ENCODE measurements around the gene TULP4. TPM values are rescaled to one million over a fixed set of nuclear protein-coding genes. Genes with fewer than 3 reads are reported as not detected.

TULP4 gene
- total and polyA plus RNA-seq, 2 donors (not counting 1 experiment from before 2014, with no cell fraction given) = 12.0 to 90.0 TPM

GRCh38 chr6:158332237-158332636, 20.0 kb downstream of the TULP4 start:
- TF ChIP-seq CTCF (IDR thresholded peaks at IDR 0.05) (no peak), EZH2 (IDR thresholded peaks at IDR 0.05; ENCODE audit: borderline replicate concordance, insufficient read depth, low read depth, low read length, poor library complexity, severe bottlenecking) (no peak)
- Histone ChIP-seq H3K36me3 (replicated peaks in 1 of 2; ENCODE audit: control extremely low read depth in 1 of 2, control insufficient read depth in 1 of 2, extremely low read depth in 1 of 2, insufficient read depth in 2 of 2, low read length in 1 of 2) (peaks cover 0 to 3% of the 10 kb centered on the region in 2 experiments), H3K27ac (ENCODE audit: low read length in 2 of 2) (no peak overlapping the region), H3K79me2 (ENCODE audit: control insufficient read depth, insufficient read depth, low read length) (peaks cover 80% of the 10 kb centered on the region), H3K27me3 (replicated peaks in 1 of 4; ENCODE audit: control extremely low read depth in 1 of 4, control insufficient read depth in 3 of 4, insufficient read depth in 4 of 4, low read length in 3 of 4) (no peaks in the 10 kb centered on the region), H3K4me3 (ENCODE audit: control extremely low read depth in 1 of 5, extremely low read depth in 1 of 5, insufficient read depth in 1 of 5, low read depth in 2 of 5, low read length in 4 of 5) (no peak overlapping the region), H3K4me1 (ENCODE audit: control insufficient read depth in 2 of 2, insufficient read depth in 2 of 2, low read length in 2 of 2) (peaks cover 32 to 38% of the 10 kb centered on the region in 2 donors), H3K4me2 (replicated peaks; ENCODE audit: low read depth, low read length, poor library complexity, severe bottlenecking) (no peak overlapping the region), H3K9me3 (ENCODE audit: control extremely low read depth in 1 of 3, control insufficient read depth in 2 of 3, insufficient read depth in 1 of 3, low read length in 2 of 3) (peaks cover 3 to 6% (median 4%) of the 10 kb centered on the region in 3 donors), H3K9ac (ENCODE audit: low read length) (no peak overlapping the region), H4K20me1 (ENCODE audit: control insufficient read depth, insufficient read depth, low read length, poor library complexity, severe bottlenecking) (no peaks in the 10 kb centered on the region), H2AFZ (ENCODE audit: insufficient read depth, low read depth, low read length, poor library complexity, severe bottlenecking) (no peak overlapping the region)
- DNase-seq (no peak), ATAC-seq (ENCODE audit: low read depth) (no peak)
- Mint-ChIP-seq H3K9me3 (ENCODE audit: insufficient read depth) (peaks cover 5% of the 10 kb centered on the region), H3K4me1 (peaks cover 55% of the 10 kb centered on the region), H3K27ac (no peak overlapping the region), H3K27me3 (no peaks in the 10 kb centered on the region), H3K4me3 (no peak overlapping the region)
- WGBS (ENCODE audit: insufficient coverage) = 100% methylated on average over 2 of the region's 2 CpGs
- CTCF ChIA-PET = no interaction called here
- POLR2A ChIA-PET = no interaction called here
- intact Hi-C loops (cut with micrococcal nuclease) = no loop called here

GRCh38 chr6:158333094-158333493, 20.8 kb downstream of the TULP4 start:
- H3K4me1 ChIP-seq (ENCODE audit: control insufficient read depth in 2 of 2, insufficient read depth in 2 of 2, low read length in 2 of 2) = peaks cover 23 to 30% of the 10 kb centered on the region in 2 donors
- Mint-ChIP-seq H3K27me3 (no peaks in the 10 kb centered on the region), H3K27ac (no peak overlapping the region), H3K4me1 (peaks cover 49% of the 10 kb centered on the region), H3K9me3 (ENCODE audit: insufficient read depth) (peaks cover 5% of the 10 kb centered on the region), H3K4me3 (no peak overlapping the region)
- no peak overlapping the region for H2AFZ ChIP-seq (ENCODE audit: insufficient read depth, low read depth, low read length, poor library complexity, severe bottlenecking)
- no peak overlapping the region for H3K9ac ChIP-seq (ENCODE audit: low read length)
- H3K4me3 ChIP-seq (ENCODE audit: control extremely low read depth in 1 of 5, extremely low read depth in 1 of 5, insufficient read depth in 1 of 5, low read depth in 2 of 5, low read length in 4 of 5) = no peak overlapping the region
- H3K4me2 ChIP-seq (replicated peaks; ENCODE audit: low read depth, low read length, poor library complexity, severe bottlenecking) = no peak overlapping the region
- no peak for ATAC-seq (ENCODE audit: low read depth)
- H4K20me1 ChIP-seq (ENCODE audit: control insufficient read depth, insufficient read depth, low read length, poor library complexity, severe bottlenecking) = no peaks in the 10 kb centered on the region
- ChIA-PET POLR2A (no interaction called here), CTCF (no interaction called here)
- 100% methylated on average over 1 of the region's 4 CpGs for WGBS (ENCODE audit: insufficient coverage)
- intact Hi-C loops (cut with micrococcal nuclease) = no loop called here
- peaks cover 3 to 6% (median 4%) of the 10 kb centered on the region in 3 donors for H3K9me3 ChIP-seq (ENCODE audit: control extremely low read depth in 1 of 3, control insufficient read depth in 2 of 3, insufficient read depth in 1 of 3, low read length in 2 of 3)
- H3K27ac ChIP-seq (ENCODE audit: low read length in 2 of 2) = no peak overlapping the region
- peaks cover 83% of the 10 kb centered on the region for H3K79me2 ChIP-seq (ENCODE audit: control insufficient read depth, insufficient read depth, low read length)
- no peaks in the 10 kb centered on the region for H3K27me3 ChIP-seq (replicated peaks in 1 of 4; ENCODE audit: control extremely low read depth in 1 of 4, control insufficient read depth in 3 of 4, insufficient read depth in 4 of 4, low read length in 3 of 4)
- TF ChIP-seq CTCF (IDR thresholded peaks at IDR 0.05) = no peak
- TF ChIP-seq EZH2 (IDR thresholded peaks at IDR 0.05; ENCODE audit: borderline replicate concordance, insufficient read depth, low read depth, low read length, poor library complexity, severe bottlenecking) = no peak
- no peak for DNase-seq
- H3K36me3 ChIP-seq (replicated peaks in 1 of 2; ENCODE audit: control extremely low read depth in 1 of 2, control insufficient read depth in 1 of 2, extremely low read depth in 1 of 2, insufficient read depth in 2 of 2, low read length in 1 of 2) = peaks cover 0 to 3% of the 10 kb centered on the region in 2 experiments
